HepG2 (cell line): ENCODE data around the gene REG1B. TPM values are rescaled to one million over a fixed set of nuclear protein-coding genes. Genes with fewer than 3 reads are reported as not detected.

ENCODE experiments used
- ATAC-seq: fragments of 200-7000 bp; cut with Tn5 transposase; 3 replicates; pipeline ENCODE4 v1.9.1; 2020; ENCODE audit warnings: mild to moderate bottlenecking, moderate library complexity
- BruUV-seq: library from RNA; stranded (reverse); fragments of 400-500 nt; replicated peaks from 2 replicates; lab custom pipeline; 2021; lab: Mats Ljungman, UMichigan
- CTCF ChIA-PET: fragments of 300-600 bp; formaldehyde crosslinking; extraction: SDS; loops from one replicate; lab custom pipeline; 2021; ENCODE audit warnings: low total read pairs, inconsistent platforms, low intra/inter-chr PET ratio; lab: Yijun Ruan, JAX
- POLR2A ChIA-PET: fragments of 350-600 bp; sonication (Branson Sonifier 250); formaldehyde crosslinking; loops from one replicate; lab custom pipeline; 2020; ENCODE audit warnings: antibody characterized with exemption, inconsistent platforms; lab: Yijun Ruan, JAX
- DNase-seq: peaks from one replicate; pipeline ENCODE4 v3.0.0-alpha.2; 2015; ENCODE audit warnings: low spot score
- FAIRE-seq: peaks from 3 replicates; lab custom pipeline; 2011; peaks lifted over from hg19 to GRCh38; lab: Jason Lieb, UNC
- H2AFZ ChIP-seq: one replicate; pipeline ENCODE4 v1.6.1; 2011; ENCODE audit warnings: low read length, inconsistent platforms
- H3K27ac ChIP-seq: fragments of 300-600 bp; 3 replicates; pipeline ENCODE4 v1.8.0; 2011; ENCODE audit warnings: mixed run types, mild to moderate bottlenecking, mixed read lengths, low read length, inconsistent platforms; ENCODE audit not compliant: insufficient read depth; ENCODE audit errors: extremely low read length
- H3K27me3 ChIP-seq, 2 experiments: fragments of 200-600 bp in 1 of 2; 2 replicates in 1 of 2; 3 replicates in 1 of 2; pipeline versions ENCODE4 v1.6.0 to v1.8.0; 2011; ENCODE audit warnings: low read length in 2 of 2, mild to moderate bottlenecking in 2 of 2, moderate library complexity in 2 of 2, inconsistent platforms in 1 of 2; ENCODE audit not compliant: insufficient read depth in 2 of 2, control insufficient read depth in 1 of 2
- H3K36me3 ChIP-seq, 2 experiments: fragments of 200-600 bp in 1 of 2; replicated peaks in 1 of 2; 2 replicates in 1 of 2; 3 replicates in 1 of 2; pipeline versions ENCODE4 v1.5.1 to v1.8.0; 2011; ENCODE audit warnings: low read length in 2 of 2, inconsistent platforms in 1 of 2; ENCODE audit not compliant: insufficient read depth in 2 of 2, control insufficient read depth in 1 of 2
- H3K4me1 ChIP-seq: 2 replicates; pipeline ENCODE4 v1.5.1; 2012; ENCODE audit warnings: low read length, inconsistent platforms; ENCODE audit not compliant: insufficient read depth
- H3K4me2 ChIP-seq: 2 replicates; pipeline ENCODE4 v1.6.0; 2011; ENCODE audit warnings: low read depth, low read length, inconsistent platforms
- H3K4me3 ChIP-seq, 3 experiments: fragments of 200-600 bp in 1 of 3; sonication (generic), shearing (Covaris generic) in 1 of 3; replicated peaks in 1 of 3; 2 replicates each; pipeline ENCODE4 v1.5.1; 2011 to 2016; ENCODE audit warnings: low read length in 3 of 3, inconsistent platforms in 2 of 3, low read depth in 2 of 3, mild to moderate bottlenecking in 2 of 3, control low read depth in 1 of 3, mixed read lengths in 1 of 3; ENCODE audit not compliant: insufficient read depth in 1 of 3
- H3K79me2 ChIP-seq: one replicate; pipeline ENCODE4 v1.6.1; 2011; ENCODE audit warnings: low read length, inconsistent platforms; ENCODE audit not compliant: insufficient read depth
- H3K9ac ChIP-seq: 2 replicates; pipeline ENCODE4 v1.6.0; 2011; ENCODE audit warnings: mild to moderate bottlenecking, low read depth, low read length, inconsistent platforms; ENCODE audit not compliant: insufficient read depth
- H3K9me3 ChIP-seq: 2 replicates; pipeline ENCODE4 v1.5.1; 2012; ENCODE audit warnings: mild to moderate bottlenecking, low read length
- H4K20me1 ChIP-seq: 2 replicates; pipeline ENCODE4 v1.6.0; 2011; ENCODE audit warnings: inconsistent platforms, mild to moderate bottlenecking, low read length, moderate library complexity; ENCODE audit not compliant: insufficient read depth
- CHD2 ChIP-seq: IDR thresholded peaks from 2 replicates; pipeline ENCODE4 v1.6.1; 2011; ENCODE audit warnings: low read depth, low read length, improper control_type of control experiment
- HNF4G ChIP-seq, 2 experiments: sonication (generic) in 1 of 2; formaldehyde crosslinking in 1 of 2; IDR thresholded peaks; 2 replicates each; pipeline versions ENCODE4 v1.4.0 to v1.6.1; 2011 to 2020; ENCODE audit warnings: borderline replicate concordance in 2 of 2, low read depth in 2 of 2, mild to moderate bottlenecking in 2 of 2, low read length in 1 of 2, missing genetic modification reagents in 1 of 2, moderate library complexity in 1 of 2
- HNRNPK ChIP-seq: fragments of 200-400 bp; formaldehyde crosslinking; IDR thresholded peaks from 2 replicates; pipeline ENCODE4 v1.6.1; 2018; ENCODE audit warnings: low read length, low read depth, moderate library complexity, mild to moderate bottlenecking; ENCODE audit not compliant: poor library complexity, severe bottlenecking
- KAT7 ChIP-seq: IDR thresholded peaks from 2 replicates; pipeline ENCODE4 v1.6.1; 2018; ENCODE audit warnings: borderline replicate concordance, missing compliant biosample characterization
- PHF20 ChIP-seq: sonication (generic); formaldehyde crosslinking; IDR thresholded peaks from 2 replicates; pipeline ENCODE4 v1.5.0; 2020; ENCODE audit warnings: mild to moderate bottlenecking, missing genetic modification reagents
- ZFP82 ChIP-seq: sonication (generic); formaldehyde crosslinking; IDR thresholded peaks from 2 replicates; pipeline ENCODE4 v1.5.1; 2020; ENCODE audit warnings: mild to moderate bottlenecking, missing genetic modification reagents, borderline replicate concordance
- ZNF205 ChIP-seq: IDR thresholded peaks from 2 replicates; pipeline ENCODE4 v1.6.1; 2018; ENCODE audit warnings: missing biosample characterization, missing genetic modification reagents
- ZNF3 ChIP-seq: IDR thresholded peaks from 2 replicates; pipeline ENCODE4 v1.7.0; 2017; ENCODE audit warnings: inconsistent platforms
- ZNF441 ChIP-seq: sonication (generic); formaldehyde crosslinking; IDR thresholded peaks from 2 replicates; pipeline ENCODE4 v1.7.0; 2021; ENCODE audit warnings: missing genetic modification reagents, borderline replicate concordance
- ZNF468 ChIP-seq: sonication (generic); formaldehyde crosslinking; IDR thresholded peaks from 2 replicates; pipeline ENCODE4 v1.8.0; 2022; ENCODE audit warnings: mild to moderate bottlenecking, moderate library complexity, missing genetic modification reagents
- ZNF562 ChIP-seq: sonication (generic); formaldehyde crosslinking; IDR thresholded peaks from 2 replicates; pipeline ENCODE4 v1.8.0; 2022; ENCODE audit warnings: missing genetic modification reagents, borderline replicate concordance
- in situ Hi-C: cut with HindIII; loops from 2 replicates; pipeline ENCODE4 v1.10.0; 2017; ENCODE audit warnings: low pct_unique_long_range_greater_than_20kb; ENCODE audit not compliant: extremely low pct_ligation_motif_present
- intact Hi-C: fragments of 100-400 bp; cut with micrococcal nuclease; formaldehyde crosslinking; loops from one replicate; pipeline ENCODE4 v1.10.0; 2022; ENCODE audit not compliant: unreplicated experiment
- polyA plus RNA-seq, 8 experiments: library from polyadenylated mRNA; depleted of rRNA in 3 of 8; stranded (reverse) in 7 of 8; unstranded in 1 of 8; fragments of >200 nt; fragmentation: Illumina TruSeq in 4 of 8; extraction: Trizol in 4 of 8; gene quantifications; 2 replicates each; pipeline versions ENCODE4 v1.2.1 to v1.2.3, GENCODE V29; 2011 to 2016; ENCODE audit warnings: low read depth in 4 of 8, missing spikeins in 1 of 8, mixed read lengths in 1 of 8; ENCODE audit not compliant: insufficient read depth in 1 of 8
- total RNA-seq, 5 experiments: library from RNA; depleted of rRNA; stranded (reverse); fragments of >200 nt; fragmentation: Illumina TruSeq; extraction: Trizol; gene quantifications; 2 replicates each; pipeline ENCODE4 v1.2.3, GENCODE V29; 2016; ENCODE audit warnings: low read depth in 1 of 5
- TF ChIP-seq, protein P1 (sequence below): sonication (generic); formaldehyde crosslinking; IDR thresholded peaks from 2 replicates; pipeline ENCODE4 v1.4.0; 2020; ENCODE audit warnings: low read depth, mild to moderate bottlenecking, missing genetic modification reagents
- TF ChIP-seq, protein P2 (sequence below): sonication (generic); formaldehyde crosslinking; IDR thresholded peaks from 2 replicates; pipeline ENCODE4 v1.4.0; 2020; ENCODE audit warnings: mild to moderate bottlenecking, missing genetic modification reagents
- TF ChIP-seq, protein P3 (sequence below): sonication (generic); formaldehyde crosslinking; IDR thresholded peaks from 2 replicates; pipeline ENCODE4 v1.5.0; 2020; ENCODE audit warnings: missing genetic modification reagents, mild to moderate bottlenecking, borderline replicate concordance

The REG1B gene
- total and polyA plus RNA-seq, 2 of the 13 experiments (the other 11 are each of a cell fraction or from before 2014, with no cell fraction given), result not detected

DNA sequence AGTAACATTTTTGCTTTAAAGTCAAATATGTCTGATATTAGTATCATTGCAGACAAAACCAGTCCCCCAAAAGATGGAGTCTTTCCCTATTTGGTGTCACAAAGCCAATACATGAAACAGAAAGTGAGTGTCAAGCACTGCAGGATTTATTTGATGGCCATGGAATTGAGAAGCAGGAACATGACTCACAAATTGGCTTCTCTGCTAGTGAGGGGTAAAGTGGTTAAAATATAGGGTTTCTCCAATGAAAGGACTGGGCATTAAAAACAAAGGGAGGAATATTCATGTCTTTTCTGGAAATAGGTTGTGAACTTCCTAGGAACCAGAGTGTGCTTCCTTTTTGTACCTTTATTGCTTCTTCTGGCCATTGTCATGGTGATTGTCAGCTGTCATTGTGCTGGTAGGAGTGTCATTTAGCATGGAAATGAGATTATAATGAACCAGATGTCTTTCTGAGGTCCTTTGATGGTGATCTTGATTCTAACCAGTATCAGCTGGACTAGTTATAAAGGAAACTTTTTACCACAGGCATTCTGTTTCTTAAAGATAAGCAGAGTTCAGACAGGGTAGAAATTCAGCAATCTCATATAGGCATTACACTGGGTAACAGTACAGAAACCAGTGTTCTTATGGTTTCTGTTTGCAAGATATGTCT lies 4.1 kb downstream of the REG1B start:
- no peaks in the 10 kb centered on the region for H4K20me1 ChIP-seq
- DNase-seq (no peak), ATAC-seq (no peak), FAIRE-seq (no peak)
- no peak for TF ChIP-seq CHD2
- TF ChIP-seq HNF4G (IDR thresholded peaks at IDR 0.05; ENCODE audit: borderline replicate concordance, low read depth, low read length), result no peak
- TF ChIP-seq HNF4G (CRISPR knock-in tag; IDR thresholded peaks at IDR 0.05; ENCODE audit: borderline replicate concordance, low read depth), result no peak
- TF ChIP-seq HNRNPK, result no peak
- TF ChIP-seq, protein P1, sequence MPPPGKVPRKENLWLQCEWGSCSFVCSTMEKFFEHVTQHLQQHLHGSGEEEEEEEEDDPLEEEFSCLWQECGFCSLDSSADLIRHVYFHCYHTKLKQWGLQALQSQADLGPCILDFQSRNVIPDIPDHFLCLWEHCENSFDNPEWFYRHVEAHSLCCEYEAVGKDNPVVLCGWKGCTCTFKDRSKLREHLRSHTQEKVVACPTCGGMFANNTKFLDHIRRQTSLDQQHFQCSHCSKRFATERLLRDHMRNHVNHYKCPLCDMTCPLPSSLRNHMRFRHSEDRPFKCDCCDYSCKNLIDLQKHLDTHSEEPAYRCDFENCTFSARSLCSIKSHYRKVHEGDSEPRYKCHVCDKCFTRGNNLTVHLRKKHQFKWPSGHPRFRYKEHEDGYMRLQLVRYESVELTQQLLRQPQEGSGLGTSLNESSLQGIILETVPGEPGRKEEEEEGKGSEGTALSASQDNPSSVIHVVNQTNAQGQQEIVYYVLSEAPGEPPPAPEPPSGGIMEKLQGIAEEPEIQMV (CRISPR knock-in tag), result no peak
- no peak for TF ChIP-seq PHF20
- TF ChIP-seq, protein P2, sequence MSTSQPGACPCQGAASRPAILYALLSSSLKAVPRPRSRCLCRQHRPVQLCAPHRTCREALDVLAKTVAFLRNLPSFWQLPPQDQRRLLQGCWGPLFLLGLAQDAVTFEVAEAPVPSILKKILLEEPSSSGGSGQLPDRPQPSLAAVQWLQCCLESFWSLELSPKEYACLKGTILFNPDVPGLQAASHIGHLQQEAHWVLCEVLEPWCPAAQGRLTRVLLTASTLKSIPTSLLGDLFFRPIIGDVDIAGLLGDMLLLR (CRISPR knock-in tag), result no peak
- TF ChIP-seq ZNF441, result no peak
- TF ChIP-seq ZNF3 (CRISPR knock-in tag), result no peak
- TF ChIP-seq, protein P3, sequence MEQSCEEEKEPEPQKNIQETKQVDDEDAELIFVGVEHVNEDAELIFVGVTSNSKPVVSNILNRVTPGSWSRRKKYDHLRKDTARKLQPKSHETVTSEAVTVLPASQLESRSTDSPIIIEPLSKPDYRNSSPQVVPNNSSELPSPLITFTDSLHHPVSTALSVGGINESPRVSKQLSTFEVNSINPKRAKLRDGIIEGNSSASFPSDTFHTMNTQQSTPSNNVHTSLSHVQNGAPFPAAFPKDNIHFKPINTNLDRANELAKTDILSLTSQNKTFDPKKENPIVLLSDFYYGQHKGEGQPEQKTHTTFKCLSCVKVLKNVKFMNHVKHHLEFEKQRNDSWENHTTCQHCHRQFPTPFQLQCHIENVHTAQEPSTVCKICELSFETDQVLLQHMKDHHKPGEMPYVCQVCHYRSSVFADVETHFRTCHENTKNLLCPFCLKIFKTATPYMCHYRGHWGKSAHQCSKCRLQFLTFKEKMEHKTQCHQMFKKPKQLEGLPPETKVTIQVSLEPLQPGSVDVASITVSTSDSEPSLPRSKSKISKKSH (CRISPR knock-in tag), result no peak
- TF ChIP-seq KAT7 (CRISPR knock-in tag), result no peak
- TF ChIP-seq ZNF205, result no peak
- no peak for TF ChIP-seq ZNF562
- no peak for TF ChIP-seq ZFP82 (CRISPR knock-in tag)
- no peak for TF ChIP-seq ZNF468 (CRISPR knock-in tag)
- in situ Hi-C loops (no loop called here), intact Hi-C loops (no loop called here)
- no peaks in the 10 kb centered on the region for H3K4me1 ChIP-seq
- no TSS peak for BruUV-seq
- H3K79me2 ChIP-seq, result no peaks in the 10 kb centered on the region
- H3K27me3 ChIP-seq, result no peaks in the 10 kb centered on the region
- no peak overlapping the region for H3K4me2 ChIP-seq
- H3K27ac ChIP-seq, result no peak overlapping the region
- no peak overlapping the region for H3K9ac ChIP-seq
- ChIA-PET CTCF (no interaction called here), POLR2A (no interaction called here)
- H3K36me3 ChIP-seq, result no peaks in the 10 kb centered on the region
- H3K9me3 ChIP-seq, result no peaks in the 10 kb centered on the region
- no peak overlapping the region for H2AFZ ChIP-seq
- H3K4me3 ChIP-seq, result no peak overlapping the region
